CD14-positive monocyte (primary cell): ENCODE data around the gene TTC28. TPM values are rescaled to one million over a fixed set of nuclear protein-coding genes. Genes with fewer than 3 reads are reported as not detected.

Experiments
- DNase-seq, 3 donors: peaks; one replicate each; pipeline ENCODE4 v3.0.0-alpha.2; 2011 to 2022
- H2AFZ ChIP-seq: 2 replicates; pipeline ENCODE4 v1.6.0; 2012; ENCODE audit warnings: mild to moderate bottlenecking, low read depth, low read length, inconsistent platforms; ENCODE audit not compliant: insufficient read depth, poor library complexity, severe bottlenecking
- H3K27ac ChIP-seq, 2 donors: 1 replicate in 1 of 2; 2 replicates in 1 of 2; pipeline ENCODE4 v1.5.1; 2012 to 2013; ENCODE audit warnings: low read length in 2 of 2, control low read depth in 1 of 2, inconsistent platforms in 1 of 2, low read depth in 1 of 2, mild to moderate bottlenecking in 1 of 2
- H3K27me3 ChIP-seq, 2 donors: one replicate each; pipeline versions ENCODE4 v1.6.0 to v1.6.1; 2011 to 2013; ENCODE audit warnings: low read length in 2 of 2; ENCODE audit not compliant: control insufficient read depth in 2 of 2, insufficient read depth in 2 of 2
- H3K36me3 ChIP-seq, 2 donors: replicated peaks in 1 of 2; 1 replicate in 1 of 2; 2 replicates in 1 of 2; pipeline versions ENCODE4 v1.5.1 to v1.6.1; 2012 to 2013; ENCODE audit warnings: low read length in 2 of 2, control low read depth in 1 of 2, inconsistent platforms in 1 of 2, mild to moderate bottlenecking in 1 of 2; ENCODE audit not compliant: insufficient read depth in 2 of 2, control insufficient read depth in 1 of 2
- H3K4me1 ChIP-seq, 2 donors: 1 replicate in 1 of 2; 2 replicates in 1 of 2; pipeline versions ENCODE4 v1.5.1 to v1.6.1; 2012 to 2013; ENCODE audit warnings: low read length in 2 of 2, control low read depth in 1 of 2, inconsistent platforms in 1 of 2, mild to moderate bottlenecking in 1 of 2, moderate library complexity in 1 of 2; ENCODE audit not compliant: insufficient read depth in 2 of 2, control insufficient read depth in 1 of 2
- H3K4me2 ChIP-seq: replicated peaks from 2 replicates; pipeline ENCODE3; 2012; ENCODE audit warnings: low read length, moderate library complexity, mild to moderate bottlenecking; ENCODE audit not compliant: poor library complexity, severe bottlenecking; ENCODE audit errors: extremely low read depth
- H3K4me3 ChIP-seq, 3 experiments: fragments of 200-600 bp in 1 of 3; sonication (generic) in 1 of 3; replicated peaks in 1 of 3; 1 replicate in 2 of 3; 2 replicates in 1 of 3; pipeline ENCODE4 v1.5.1; 2011 to 2013; ENCODE audit warnings: low read length in 3 of 3, mild to moderate bottlenecking in 3 of 3, control low read depth in 2 of 3, low read depth in 2 of 3, inconsistent platforms in 1 of 3, moderate library complexity in 1 of 3
- H3K79me2 ChIP-seq: 2 replicates; pipeline ENCODE4 v1.6.0; 2012; ENCODE audit warnings: mild to moderate bottlenecking, control low read depth, inconsistent platforms, low read length, moderate library complexity; ENCODE audit not compliant: insufficient read depth
- H3K9ac ChIP-seq: 2 replicates; pipeline ENCODE4 v1.6.0; 2017; ENCODE audit warnings: low read length, mild to moderate bottlenecking; ENCODE audit not compliant: insufficient read depth, poor library complexity, severe bottlenecking
- H3K9me3 ChIP-seq, 2 donors: replicated peaks in 1 of 2; 1 replicate in 1 of 2; 2 replicates in 1 of 2; pipeline versions ENCODE4 v1.5.1 to v1.6.1; 2012 to 2013; ENCODE audit warnings: low read length in 2 of 2, control low read depth in 1 of 2; ENCODE audit not compliant: control insufficient read depth in 1 of 2, insufficient read depth in 1 of 2
- H4K20me1 ChIP-seq: 2 replicates; pipeline ENCODE4 v1.6.0; 2012; ENCODE audit warnings: mild to moderate bottlenecking, low read length, control low read depth, moderate library complexity; ENCODE audit not compliant: insufficient read depth
- H3K27ac Mint-ChIP-seq, 7 donors: one replicate each; pipeline ENCODE4 v1.8.0; 2020; ENCODE audit warnings: mild to moderate bottlenecking in 7 of 7, mixed read lengths in 7 of 7, moderate library complexity in 6 of 7, inconsistent platforms in 2 of 7
- H3K27me3 Mint-ChIP-seq, 3 donors: one replicate each; pipeline ENCODE4 v1.8.0; 2021 to 2022; ENCODE audit warnings: low read depth in 3 of 3, mild to moderate bottlenecking in 3 of 3, mixed read lengths in 3 of 3, moderate library complexity in 3 of 3, inconsistent platforms in 1 of 3
- H3K36me3 Mint-ChIP-seq, 2 donors: one replicate each; pipeline ENCODE4 v1.8.0; 2020; ENCODE audit warnings: mixed read lengths in 2 of 2, inconsistent platforms in 1 of 2, mild to moderate bottlenecking in 1 of 2
- H3K4me1 Mint-ChIP-seq: one replicate; pipeline ENCODE4 v1.8.0; 2020; ENCODE audit warnings: mild to moderate bottlenecking, mixed read lengths
- H3K4me3 Mint-ChIP-seq, 2 donors: one replicate each; pipeline ENCODE4 v1.8.0; 2020; ENCODE audit warnings: mild to moderate bottlenecking in 2 of 2, mixed read lengths in 2 of 2, moderate library complexity in 1 of 2
- H3K9me3 Mint-ChIP-seq, 7 donors: one replicate each; pipeline ENCODE4 v1.8.0; 2020 to 2022; ENCODE audit warnings: mixed read lengths in 7 of 7, mild to moderate bottlenecking in 6 of 7, moderate library complexity in 6 of 7, inconsistent platforms in 2 of 7
- CTCF ChIP-seq: fragments of 200-600 bp; IDR thresholded peaks from one replicate; pipeline ENCODE4 v1.8.0; 2022; ENCODE audit warnings: antibody characterized with exemption, mild to moderate bottlenecking
- WGBS: methylation state at CpG from one replicate; pipeline ENCODE4 v1.1.5; 2013; ENCODE audit warnings: missing lambda C conversion rate; ENCODE audit not compliant: insufficient coverage; 5-methylcytosine and 5-hydroxymethylcytosine counted together
- intact Hi-C, 2 donors: fragments of 100-400 bp; cut with micrococcal nuclease; formaldehyde crosslinking; loops; one replicate each; pipeline versions ENCODE4 v1.15.0 to v1.15.1; 2023
- polyA plus RNA-seq, 3 donors: library from polyadenylated mRNA; depleted of rRNA in 1 of 3; unstranded in 2 of 3; stranded (reverse) in 1 of 3; fragments of 300-500 nt in 2 of 3; fragments of >200 nt in 1 of 3; fragmentation: Illumina TruSeq in 2 of 3; gene quantifications; 1 replicate in 2 of 3; 2 replicates in 1 of 3; pipeline ENCODE4 v1.2.3, GENCODE V29; 2012 to 2021

TTC28 gene
- polyA plus RNA-seq, 3 donors: 0.24 to 0.61 TPM; not detected in 1

- Mint-ChIP-seq H3K9me3 (no peaks in the 10 kb centered on the region), H3K27ac (no peak overlapping the region), H3K27me3 (no peaks in the 10 kb centered on the region), H3K4me1 (no peaks in the 10 kb centered on the region), H3K4me3 (no peak overlapping the region), H3K36me3 (no peaks in the 10 kb centered on the region)
- H3K4me3 ChIP-seq: no peak overlapping the region
- no peak for TF ChIP-seq CTCF
- intact Hi-C loops: no loop called here
- no peaks in the 10 kb centered on the region for H4K20me1 ChIP-seq
- no peak overlapping the region for H2AFZ ChIP-seq
- no peak for DNase-seq
- no peaks in the 10 kb centered on the region for H3K27me3 ChIP-seq
- no peak overlapping the region for H3K4me2 ChIP-seq
- H3K27ac ChIP-seq: no peak overlapping the region
- WGBS: 96% methylated on average over 7 of the region's 7 CpGs
- H3K36me3 ChIP-seq: no peaks in the 10 kb centered on the region
- no peaks in the 10 kb centered on the region for H3K4me1 ChIP-seq
- no peaks in the 10 kb centered on the region for H3K79me2 ChIP-seq
- H3K9me3 ChIP-seq: no peaks in the 10 kb centered on the region
- no peak overlapping the region for H3K9ac ChIP-seq
Observed at GRCh38 chr22:28094771-28095170, 584.9 kb downstream of the TTC28 start.

DNA sequence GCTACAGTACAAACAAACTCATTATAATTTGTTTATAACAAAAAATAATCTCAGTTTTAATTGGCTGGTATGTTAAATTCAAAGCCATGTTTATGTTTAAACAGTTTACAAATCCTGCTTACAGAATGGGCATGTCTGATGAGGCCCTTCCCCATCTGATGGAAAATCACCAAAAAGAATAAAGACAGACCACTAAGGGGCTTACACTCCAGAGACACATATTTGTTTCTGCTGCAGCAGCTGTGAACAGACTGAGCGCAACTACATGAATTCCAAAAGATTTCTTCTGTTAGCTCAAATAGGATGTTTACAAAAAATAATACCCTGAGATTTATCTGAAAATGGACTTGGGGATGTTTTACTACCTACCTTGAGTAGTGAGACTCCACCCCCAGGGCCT lies 585.9 kb downstream of the TTC28 start:
- Histone ChIP-seq H3K36me3 (no peaks in the 10 kb centered on the region), H4K20me1 (no peaks in the 10 kb centered on the region), H3K79me2 (no peaks in the 10 kb centered on the region), H2AFZ (no peak overlapping the region), H3K27me3 (no peaks in the 10 kb centered on the region), H3K4me2 (no peak overlapping the region), H3K9ac (no peak overlapping the region), H3K27ac (no peak overlapping the region), H3K9me3 (no peaks in the 10 kb centered on the region), H3K4me3 (no peak overlapping the region), H3K4me1 (no peaks in the 10 kb centered on the region)
- DNase-seq: no peak
- H3K4me1 Mint-ChIP-seq: no peaks in the 10 kb centered on the region
- no peaks in the 10 kb centered on the region for H3K27me3 Mint-ChIP-seq
- WGBS: no CpG with 5 or more reads among the region's 1 CpG
- H3K27ac Mint-ChIP-seq: no peak overlapping the region
- intact Hi-C loops: no loop called here
- H3K9me3 Mint-ChIP-seq: peaks cover 0 to 2% (median 0%) of the 10 kb centered on the region in 7 donors
- TF ChIP-seq CTCF: no peak
- no peaks in the 10 kb centered on the region for H3K36me3 Mint-ChIP-seq
- H3K4me3 Mint-ChIP-seq: no peak overlapping the region
